Left ventricle myocardium inferior (tissue), 1 donor: ENCODE results near the gene PLEKHA7. TPM values are rescaled to one million over a fixed set of nuclear protein-coding genes. Genes with fewer than 3 reads are reported as not detected.

Source experiments
- DNase-seq: peaks from one replicate; pipeline ENCODE4 v3.0.0-alpha.2; 2020
- H3K27ac ChIP-seq: fragments of 200-600 bp; replicated peaks from 2 replicates; pipeline ENCODE4 v1.8.0; 2021
- H3K27me3 ChIP-seq: fragments of 200-600 bp; 2 replicates; pipeline ENCODE4 v1.8.0; 2021; ENCODE audit warnings: low read depth
- H3K36me3 ChIP-seq: fragments of 200-600 bp; 2 replicates; pipeline ENCODE4 v1.8.0; 2021
- H3K4me1 ChIP-seq: fragments of 200-600 bp; 2 replicates; pipeline ENCODE4 v1.8.0; 2021
- H3K4me3 ChIP-seq: fragments of 200-600 bp; 2 replicates; pipeline ENCODE4 v1.8.0; 2021; ENCODE audit warnings: mild to moderate bottlenecking, moderate library complexity
- H3K9me3 ChIP-seq: fragments of 200-600 bp; replicated peaks from 2 replicates; pipeline ENCODE4 v1.8.0; 2021
- intact Hi-C: fragments of 100-400 bp; cut with micrococcal nuclease; formaldehyde crosslinking; loops from one replicate; pipeline ENCODE4 v1.11.0; 2022
- total RNA-seq: library from RNA; stranded (reverse); fragmentation: NEBNext Ultra II Directional; extraction: Animal tissue kit (Norgen Biotek cat#: 25700); gene quantifications from one replicate; pipeline ENCODE4 v1.2.1, GENCODE V29; 2021
- TF ChIP-seq, protein P1 (sequence below): fragments of 200-600 bp; IDR thresholded peaks from 2 replicates; pipeline ENCODE4 v1.8.0; 2021; ENCODE audit warnings: antibody characterized with exemption, mild to moderate bottlenecking, borderline replicate concordance
- donor health status: DM: no; HTN: yes; CAD: no; lungs with severe emphysema.

The PLEKHA7 gene
- total RNA-seq, 1 donor from 2014 or later: 33.2 TPM

GRCh38 chr11:16792426-16792825 is 221.8 kb downstream of the PLEKHA7 start:
- no peaks in the 10 kb centered on the region for H3K9me3 ChIP-seq
- no peak for DNase-seq
- H3K27ac ChIP-seq: no peak overlapping the region
- no peak overlapping the region for H3K4me3 ChIP-seq
- H3K4me1 ChIP-seq: peaks cover 48% of the 10 kb centered on the region
- TF ChIP-seq, protein P1, sequence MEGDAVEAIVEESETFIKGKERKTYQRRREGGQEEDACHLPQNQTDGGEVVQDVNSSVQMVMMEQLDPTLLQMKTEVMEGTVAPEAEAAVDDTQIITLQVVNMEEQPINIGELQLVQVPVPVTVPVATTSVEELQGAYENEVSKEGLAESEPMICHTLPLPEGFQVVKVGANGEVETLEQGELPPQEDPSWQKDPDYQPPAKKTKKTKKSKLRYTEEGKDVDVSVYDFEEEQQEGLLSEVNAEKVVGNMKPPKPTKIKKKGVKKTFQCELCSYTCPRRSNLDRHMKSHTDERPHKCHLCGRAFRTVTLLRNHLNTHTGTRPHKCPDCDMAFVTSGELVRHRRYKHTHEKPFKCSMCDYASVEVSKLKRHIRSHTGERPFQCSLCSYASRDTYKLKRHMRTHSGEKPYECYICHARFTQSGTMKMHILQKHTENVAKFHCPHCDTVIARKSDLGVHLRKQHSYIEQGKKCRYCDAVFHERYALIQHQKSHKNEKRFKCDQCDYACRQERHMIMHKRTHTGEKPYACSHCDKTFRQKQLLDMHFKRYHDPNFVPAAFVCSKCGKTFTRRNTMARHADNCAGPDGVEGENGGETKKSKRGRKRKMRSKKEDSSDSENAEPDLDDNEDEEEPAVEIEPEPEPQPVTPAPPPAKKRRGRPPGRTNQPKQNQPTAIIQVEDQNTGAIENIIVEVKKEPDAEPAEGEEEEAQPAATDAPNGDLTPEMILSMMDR: no peak
- peaks cover 7% of the 10 kb centered on the region for H3K36me3 ChIP-seq
- no peaks in the 10 kb centered on the region for H3K27me3 ChIP-seq
- intact Hi-C loops: no loop called here

- H3K27me3 ChIP-seq: no peaks in the 10 kb centered on the region
- peaks cover 7% of the 10 kb centered on the region for H3K36me3 ChIP-seq
- H3K4me1 ChIP-seq: peaks cover 59% of the 10 kb centered on the region
- H3K27ac ChIP-seq: peak overlapping the region; percentile 67
- TF ChIP-seq, protein P1: no peak
- H3K9me3 ChIP-seq: no peaks in the 10 kb centered on the region
- DNase-seq: no peak
- no peak overlapping the region for H3K4me3 ChIP-seq
- intact Hi-C loops: no loop called here
Observed at GRCh38 chr11:16791191-16791961, 222.8 kb downstream of the PLEKHA7 start.

GRCh38 chr11:16790486-16791190 is 223.6 kb downstream of the PLEKHA7 start:
- H3K4me1 ChIP-seq: peaks cover 65% of the 10 kb centered on the region
- TF ChIP-seq, protein P1: no peak
- peak overlapping the region; percentile 67 for H3K27ac ChIP-seq

DNA sequence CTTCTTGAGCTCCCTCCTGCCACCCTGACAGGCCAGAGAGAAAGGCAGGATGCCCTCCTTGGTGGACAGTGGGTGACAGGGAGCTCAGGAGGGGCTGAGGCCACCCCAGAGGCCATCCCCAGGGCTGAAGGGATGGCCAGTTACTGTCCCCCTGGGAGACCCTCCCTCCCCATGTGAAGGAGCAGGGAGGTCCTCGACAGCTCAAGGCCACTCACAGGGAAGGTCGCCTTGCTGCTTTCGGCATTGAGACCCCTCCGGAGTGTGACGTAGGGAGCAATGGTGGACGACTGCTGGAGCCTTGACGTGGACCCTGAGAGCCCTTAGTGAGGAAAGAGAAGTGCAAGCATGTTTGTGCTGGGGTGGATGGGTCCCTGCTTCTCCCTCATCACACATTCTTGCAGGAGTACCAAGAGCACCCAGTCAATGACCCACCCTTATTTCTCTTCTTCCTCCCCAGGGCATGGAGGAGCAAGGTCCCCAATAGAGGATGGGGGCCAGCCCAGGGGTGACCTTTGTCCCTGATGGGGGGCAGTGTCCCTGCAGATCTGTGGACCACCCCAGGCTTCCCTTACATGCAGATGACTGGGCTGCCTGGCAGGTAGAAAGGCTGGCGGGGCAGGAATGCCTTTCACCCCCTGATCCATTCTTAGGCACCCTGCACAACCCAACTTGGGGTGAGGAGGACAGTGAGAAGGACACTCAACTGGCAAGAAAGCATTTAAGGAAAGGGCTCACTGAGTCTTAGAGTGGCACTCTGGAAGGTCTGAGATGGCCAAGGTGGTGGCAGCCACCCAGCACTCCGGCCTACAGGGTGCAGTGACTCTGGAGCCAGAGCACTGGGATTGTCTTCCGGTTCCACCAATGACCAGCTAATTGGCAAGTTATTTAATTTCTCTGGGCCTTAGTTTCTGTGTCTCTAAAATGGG is 224.4 kb downstream of the PLEKHA7 start:
- no peaks in the 10 kb centered on the region for H3K27me3 ChIP-seq
- intact Hi-C loops: loop anchor here (10.0 kb wide), 1 partner anchor 275 kb away; no protein-coding TSS in a partner anchor
- H3K9me3 ChIP-seq: no peaks in the 10 kb centered on the region
- TF ChIP-seq, protein P1: no peak
- peaks cover 73% of the 10 kb centered on the region for H3K4me1 ChIP-seq
- peaks cover 7% of the 10 kb centered on the region for H3K36me3 ChIP-seq
- no peak overlapping the region for H3K4me3 ChIP-seq
- no peak for DNase-seq
- H3K27ac ChIP-seq: no peak overlapping the region

More at GRCh38 chr11:16790486-16791190, 223.6 kb downstream of the PLEKHA7 start:
- no peak for DNase-seq
- Histone ChIP-seq H3K9me3 (no peaks in the 10 kb centered on the region), H3K4me3 (no peak overlapping the region), H3K36me3 (peaks cover 7% of the 10 kb centered on the region), H3K27me3 (no peaks in the 10 kb centered on the region)
- intact Hi-C loops: no loop called here

DNA sequence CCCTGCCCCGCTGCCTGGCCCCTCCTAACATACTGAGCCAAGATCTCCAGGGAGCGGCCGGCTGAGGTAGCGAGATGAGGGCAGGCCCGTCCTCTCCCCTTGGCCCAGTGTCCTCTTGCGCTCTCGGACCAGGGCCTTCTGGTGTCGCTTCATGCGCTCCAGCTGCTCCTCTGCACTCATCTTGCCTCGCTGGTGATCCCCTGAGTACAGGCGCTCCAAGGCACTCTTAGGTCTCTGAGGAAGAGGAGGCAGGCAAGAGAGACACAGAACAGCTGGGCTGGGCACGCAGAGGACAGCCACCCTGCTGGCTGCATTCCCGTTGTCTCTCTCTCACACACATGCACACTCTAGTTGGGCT is 225.2 kb downstream of the PLEKHA7 start:
- no peaks in the 10 kb centered on the region for H3K9me3 ChIP-seq
- no peak for DNase-seq
- no peak overlapping the region for H3K27ac ChIP-seq
- TF ChIP-seq, protein P1: no peak
- H3K4me3 ChIP-seq: no peak overlapping the region
- intact Hi-C loops: loop anchor here (10.0 kb wide), 1 partner anchor 276 kb away; no protein-coding TSS in a partner anchor
- peaks cover 81% of the 10 kb centered on the region for H3K4me1 ChIP-seq
- peaks cover 7% of the 10 kb centered on the region for H3K36me3 ChIP-seq
- H3K27me3 ChIP-seq: no peaks in the 10 kb centered on the region
